WTC11 (cell line): ENCODE data around the gene GRK6.

Experiments used
- ATF6 ChIP-seq: sonication (generic); formaldehyde crosslinking; IDR thresholded peaks from 2 replicates; pipeline ENCODE4 v1.8.1; 2023; ENCODE audit warnings: mild to moderate bottlenecking, missing genetic modification reagents
- CBFB ChIP-seq: sonication (generic); formaldehyde crosslinking; IDR thresholded peaks from 2 replicates; pipeline ENCODE4 v1.8.1; 2022; ENCODE audit warnings: mild to moderate bottlenecking, low read depth, missing genetic modification reagents
- CTCF ChIP-seq: fragments of 200-600 bp; IDR thresholded peaks from 2 replicates; pipeline ENCODE4 v1.8.0; 2022; ENCODE audit warnings: antibody characterized with exemption
- ETV6 ChIP-seq: sonication (generic); formaldehyde crosslinking; IDR thresholded peaks from 2 replicates; pipeline ENCODE4 v1.8.1; 2022; ENCODE audit warnings: mild to moderate bottlenecking, missing genetic modification reagents
- JUN ChIP-seq: sonication (generic); formaldehyde crosslinking; IDR thresholded peaks from 2 replicates; pipeline ENCODE4 v1.8.0; 2023; ENCODE audit warnings: mild to moderate bottlenecking, missing genetic modification reagents
- MAX ChIP-seq: sonication (generic); formaldehyde crosslinking; IDR thresholded peaks from 2 replicates; pipeline ENCODE4 v1.8.0; 2022; ENCODE audit warnings: mild to moderate bottlenecking, missing genetic modification reagents
- SP1 ChIP-seq: sonication (generic); formaldehyde crosslinking; conservative IDR thresholded peaks from 2 replicates; pipeline ENCODE4 v1.8.1; 2022; ENCODE audit warnings: missing genetic modification reagents
- ZBTB21 ChIP-seq: sonication (generic); formaldehyde crosslinking; IDR thresholded peaks from 2 replicates; pipeline ENCODE4 v1.8.1; 2023; ENCODE audit warnings: mild to moderate bottlenecking, missing genetic modification reagents, borderline replicate concordance
- ZNF121 ChIP-seq: sonication (generic); formaldehyde crosslinking; IDR thresholded peaks from 2 replicates; pipeline ENCODE4 v1.8.0; 2023; ENCODE audit warnings: missing genetic modification reagents
- ZNF138 ChIP-seq: sonication (generic); formaldehyde crosslinking; conservative IDR thresholded peaks from 2 replicates; pipeline ENCODE4 v1.8.1; 2022; ENCODE audit warnings: mild to moderate bottlenecking, moderate library complexity, missing genetic modification reagents
- ZNF219 ChIP-seq: sonication (generic); formaldehyde crosslinking; IDR thresholded peaks from 2 replicates; pipeline ENCODE4 v1.8.0; 2023; ENCODE audit warnings: missing genetic modification reagents, mild to moderate bottlenecking, borderline replicate concordance

GRCh38 chr5:177430972-177431316, 4.5 kb downstream of the GRK6 start:
- TF ChIP-seq CTCF, result no peak
- TF ChIP-seq ATF6 (CRISPR knock-in tag), result no peak
- TF ChIP-seq SP1, result no peak
- TF ChIP-seq JUN (CRISPR knock-in tag), result no peak
- TF ChIP-seq ETV6 (CRISPR knock-in tag), result no peak
- TF ChIP-seq ZBTB21 (CRISPR knock-in tag), result no peak
- no peak for TF ChIP-seq CBFB (CRISPR knock-in tag)
- TF ChIP-seq ZNF121 (CRISPR knock-in tag), result no peak
- no peak for TF ChIP-seq ZNF138
- no peak for TF ChIP-seq MAX (CRISPR knock-in tag)
- TF ChIP-seq ZNF219 (CRISPR knock-in tag), result no peak
